Measurements from ENCODE around the gene GPRIN2.
"Not testable (repeated sequence)": the region's sequence is repeated elsewhere in the genome, so short reads cannot be mapped to it uniquely, and the experiment has no call there.

- TF ChIP-seq, protein P1, sequence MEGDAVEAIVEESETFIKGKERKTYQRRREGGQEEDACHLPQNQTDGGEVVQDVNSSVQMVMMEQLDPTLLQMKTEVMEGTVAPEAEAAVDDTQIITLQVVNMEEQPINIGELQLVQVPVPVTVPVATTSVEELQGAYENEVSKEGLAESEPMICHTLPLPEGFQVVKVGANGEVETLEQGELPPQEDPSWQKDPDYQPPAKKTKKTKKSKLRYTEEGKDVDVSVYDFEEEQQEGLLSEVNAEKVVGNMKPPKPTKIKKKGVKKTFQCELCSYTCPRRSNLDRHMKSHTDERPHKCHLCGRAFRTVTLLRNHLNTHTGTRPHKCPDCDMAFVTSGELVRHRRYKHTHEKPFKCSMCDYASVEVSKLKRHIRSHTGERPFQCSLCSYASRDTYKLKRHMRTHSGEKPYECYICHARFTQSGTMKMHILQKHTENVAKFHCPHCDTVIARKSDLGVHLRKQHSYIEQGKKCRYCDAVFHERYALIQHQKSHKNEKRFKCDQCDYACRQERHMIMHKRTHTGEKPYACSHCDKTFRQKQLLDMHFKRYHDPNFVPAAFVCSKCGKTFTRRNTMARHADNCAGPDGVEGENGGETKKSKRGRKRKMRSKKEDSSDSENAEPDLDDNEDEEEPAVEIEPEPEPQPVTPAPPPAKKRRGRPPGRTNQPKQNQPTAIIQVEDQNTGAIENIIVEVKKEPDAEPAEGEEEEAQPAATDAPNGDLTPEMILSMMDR (IDR thresholded peaks at IDR 0.05): not testable (repeated sequence)
- TF ChIP-seq POLR2A, POLR2AphosphoS5 (IDR thresholded peaks at IDR 0.05): not testable (repeated sequence)
Observed at GRCh38 chr10:46577624-46578473, 21.4 kb upstream of the GPRIN2 start.
